DND-41 (cell line): ENCODE results near the gene G0S2.

Experiments
- ATAC-seq: fragments of 200-7000 bp; cut with Tn5 transposase; 3 replicates; pipeline ENCODE4 v1.9.1; 2021; ENCODE audit warnings: low read depth; ENCODE audit not compliant: insufficient read depth
- DNase-seq: peaks from one replicate; pipeline ENCODE4 v3.0.0-alpha.2; 2020
- H2AFZ ChIP-seq: 2 replicates; pipeline ENCODE4 v1.6.0; 2012; ENCODE audit warnings: low read depth, low read length
- H3K27ac ChIP-seq: 2 replicates; pipeline ENCODE4 v1.5.1; 2012; ENCODE audit warnings: low read length, inconsistent platforms
- H3K27me3 ChIP-seq: fragments of 200-600 bp; sonication (generic); 2 replicates; pipeline ENCODE4 v1.6.0; 2012; ENCODE audit warnings: low read length, mild to moderate bottlenecking, inconsistent platforms; ENCODE audit not compliant: insufficient read depth, poor library complexity
- H3K36me3 ChIP-seq: 2 replicates; pipeline ENCODE4 v1.5.1; 2012; ENCODE audit warnings: low read length, inconsistent platforms; ENCODE audit not compliant: insufficient read depth
- H3K4me1 ChIP-seq: 2 replicates; pipeline ENCODE4 v1.5.1; 2012; ENCODE audit warnings: mild to moderate bottlenecking, low read length; ENCODE audit not compliant: insufficient read depth
- H3K4me2 ChIP-seq: 2 replicates; pipeline ENCODE4 v1.6.0; 2012; ENCODE audit warnings: mild to moderate bottlenecking, moderate library complexity, low read length, inconsistent platforms; ENCODE audit not compliant: insufficient read depth
- H3K4me3 ChIP-seq, 2 experiments: fragments of 200-600 bp in 1 of 2; shearing (Covaris generic) in 1 of 2; 2 replicates each; pipeline ENCODE4 v1.5.1; 2012 to 2016; ENCODE audit warnings: inconsistent platforms in 2 of 2, low read length in 2 of 2, mild to moderate bottlenecking in 2 of 2, low read depth in 1 of 2, moderate library complexity in 1 of 2
- H3K79me2 ChIP-seq: 2 replicates; pipeline ENCODE4 v1.6.0; 2012; ENCODE audit warnings: low read length, inconsistent platforms; ENCODE audit not compliant: insufficient read depth
- H3K9ac ChIP-seq: 2 replicates; pipeline ENCODE4 v1.6.0; 2012; ENCODE audit warnings: low read depth, mild to moderate bottlenecking, inconsistent platforms, low read length, moderate library complexity
- H3K9me3 ChIP-seq: 2 replicates; pipeline ENCODE4 v1.5.1; 2012; ENCODE audit warnings: low read length, moderate library complexity, mild to moderate bottlenecking, inconsistent platforms; ENCODE audit not compliant: insufficient read depth, severe bottlenecking
- H4K20me1 ChIP-seq: 2 replicates; pipeline ENCODE4 v1.6.0; 2012; ENCODE audit warnings: low read length; ENCODE audit not compliant: insufficient read depth
- CTCF ChIP-seq: IDR thresholded peaks from 2 replicates; pipeline ENCODE4 v1.5.1; 2012; ENCODE audit warnings: borderline replicate concordance, low read length, moderate library complexity, mild to moderate bottlenecking; ENCODE audit not compliant: poor library complexity, severe bottlenecking; ENCODE audit errors: extremely low read depth
- EZH2 ChIP-seq: IDR thresholded peaks from 3 replicates; pipeline ENCODE4 v1.6.1; 2012; ENCODE audit warnings: borderline replicate concordance, low read depth, mild to moderate bottlenecking, moderate library complexity, low read length, inconsistent platforms; ENCODE audit not compliant: severe bottlenecking

Gene G0S2

GRCh38 chr1:209674957-209675564, at the start of gene G0S2:
G0S2 (plus strand) TSS chr1:209675412; CDS start chr1:209675685, 273 bp downstream.
- Histone ChIP-seq H3K36me3 (no peaks in the 10 kb centered on the region), H3K4me2 (no peak within 1 kb of the TSS), H3K27ac (no peak within 1 kb of the TSS), H2AFZ (no peak within 1 kb of the TSS), H4K20me1 (no peaks in the 10 kb centered on the region), H3K4me3 (no peak within 1 kb of the TSS), H3K4me1 (no peaks in the 10 kb centered on the region), H3K27me3 (peaks cover 15% of the 10 kb centered on the region), H3K9me3 (no peaks in the 10 kb centered on the region), H3K79me2 (no peaks in the 10 kb centered on the region), H3K9ac (no peak within 1 kb of the TSS)
- ATAC-seq (no peak), DNase-seq (no peak)
- TF ChIP-seq EZH2 = no peak
- no peak for TF ChIP-seq CTCF

- no peak overlapping the region for H3K27ac ChIP-seq
- DNase-seq = no peak
Observed at GRCh38 chr1:209625791-209626285, 49.4 kb upstream of the G0S2 start.

GRCh38 chr1:209626346-209627026, 48.7 kb upstream of the G0S2 start:
- Histone ChIP-seq H3K36me3 (no peaks in the 10 kb centered on the region), H3K79me2 (no peaks in the 10 kb centered on the region), H3K27ac (no peak overlapping the region), H3K4me2 (no peak overlapping the region), H3K4me3 (no peak overlapping the region), H3K4me1 (no peaks in the 10 kb centered on the region), H4K20me1 (peaks cover 2% of the 10 kb centered on the region; the same call in 1 of the 2 replicates), H3K9ac (no peak overlapping the region), H3K9me3 (no peaks in the 10 kb centered on the region), H2AFZ (no peak overlapping the region), H3K27me3 (no peaks in the 10 kb centered on the region)
- DNase-seq (no peak), ATAC-seq (no peak)
- no peak for TF ChIP-seq EZH2
- no peak for TF ChIP-seq CTCF

More at GRCh38 chr1:209625791-209626285, 49.4 kb upstream of the G0S2 start:
- H3K9ac ChIP-seq = no peak overlapping the region
- H3K36me3 ChIP-seq = no peaks in the 10 kb centered on the region
- H3K79me2 ChIP-seq = no peaks in the 10 kb centered on the region
- no peak overlapping the region for H3K4me3 ChIP-seq
- TF ChIP-seq CTCF = no peak
- TF ChIP-seq EZH2 = no peak
- ATAC-seq = no peak
- H3K9me3 ChIP-seq = no peaks in the 10 kb centered on the region
- H3K4me1 ChIP-seq = no peaks in the 10 kb centered on the region
- H3K27me3 ChIP-seq = no peaks in the 10 kb centered on the region
- peaks cover 2% of the 10 kb centered on the region; the same call in 1 of the 2 replicates for H4K20me1 ChIP-seq
- H2AFZ ChIP-seq = no peak overlapping the region
- H3K4me2 ChIP-seq = no peak overlapping the region
